Inferior parietal cortex (tissue), 1 donor: Measurements from ENCODE around the gene PTPN1.
"Not testable (repeated sequence)": the region's sequence is repeated elsewhere in the genome, so short reads cannot be mapped to it uniquely, and the experiment has no call there.

Experiments used
- DNase-seq: peaks from one replicate; pipeline ENCODE4 v3.0.0-alpha.2; 2016; ENCODE audit errors: extremely low spot score

PTPN1 gene

DNA sequence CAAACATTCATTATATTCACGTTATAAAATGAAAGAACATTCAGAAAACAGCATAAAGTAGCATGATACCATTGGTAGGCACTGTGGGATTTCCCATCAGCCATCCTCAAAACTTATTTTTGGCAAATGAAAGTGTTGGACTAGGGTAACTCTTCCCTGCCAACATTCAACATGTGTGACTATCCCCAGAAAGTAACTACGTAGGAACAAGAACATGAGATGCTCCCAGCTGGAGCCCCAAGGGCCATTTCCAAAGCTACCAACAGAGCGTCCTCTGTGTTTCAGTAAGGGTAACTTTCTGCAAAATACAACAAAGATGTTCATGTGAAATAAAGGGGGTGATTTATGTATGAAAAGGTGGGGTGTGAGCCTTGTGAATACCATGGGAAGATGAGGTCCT is 28.4 kb upstream of the PTPN1 start:
- no peak for DNase-seq

DNA sequence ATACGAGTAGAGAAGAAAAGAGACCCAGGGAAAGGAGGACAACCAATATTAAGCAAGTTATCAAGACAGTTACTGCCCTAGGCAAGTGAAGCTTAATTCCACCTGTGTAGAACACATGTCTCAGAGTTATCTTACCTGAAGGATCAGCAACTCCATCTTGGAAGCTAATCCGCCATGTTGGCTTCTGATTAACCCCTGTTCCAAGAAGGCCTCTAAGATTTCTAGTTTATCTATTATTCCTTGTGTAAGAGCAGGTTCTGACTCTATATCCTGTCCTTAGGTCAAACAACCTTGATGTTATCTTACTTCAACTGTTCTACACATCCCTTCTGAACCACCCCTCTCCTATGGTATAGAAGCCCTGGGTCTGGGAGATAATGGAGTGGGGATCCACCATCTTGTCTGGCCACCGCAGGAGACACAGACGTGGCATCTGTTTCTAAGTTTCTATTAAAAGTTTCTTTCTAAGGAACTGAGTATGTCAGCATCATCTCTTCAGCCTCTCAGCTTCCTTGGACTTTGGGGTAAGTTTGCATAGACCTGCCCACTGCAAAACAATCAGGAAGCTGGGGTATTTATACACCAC is 27.7 kb upstream of the PTPN1 start:
- DNase-seq: no peak

DNA sequence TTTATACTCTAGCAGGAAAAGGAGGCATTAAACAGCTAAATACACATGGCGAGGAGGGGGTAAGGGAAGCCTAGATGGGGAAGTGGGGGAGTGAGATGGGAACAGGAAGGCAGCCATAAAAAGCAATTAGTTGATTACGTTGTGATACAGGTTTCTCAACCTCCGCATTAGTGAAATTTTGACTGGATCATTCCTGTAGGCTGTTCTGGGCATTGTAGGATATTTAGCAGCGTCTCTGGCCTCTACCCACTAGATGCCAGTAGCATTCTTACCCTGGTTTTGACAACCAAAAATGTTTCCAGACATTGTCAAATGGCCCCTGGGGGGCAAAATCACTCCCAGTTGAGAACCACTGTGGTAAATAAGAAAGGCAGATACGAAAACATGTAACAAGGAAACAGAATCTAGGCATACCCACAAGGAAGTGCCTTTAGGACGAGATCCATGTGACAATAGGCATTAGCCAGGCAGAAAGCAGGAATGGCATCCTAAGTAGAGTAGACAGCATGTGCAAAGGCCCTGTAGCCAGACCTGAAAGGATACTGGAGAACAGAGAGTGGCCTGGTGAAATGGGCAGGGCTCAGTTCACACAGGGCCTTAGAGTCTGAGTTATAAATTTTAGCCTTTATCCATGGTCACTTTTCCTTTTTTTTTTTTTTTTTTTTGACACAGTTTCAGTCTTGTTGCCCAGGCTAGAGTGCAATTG is 25.8 kb upstream of the PTPN1 start:
- no peak for DNase-seq

DNA sequence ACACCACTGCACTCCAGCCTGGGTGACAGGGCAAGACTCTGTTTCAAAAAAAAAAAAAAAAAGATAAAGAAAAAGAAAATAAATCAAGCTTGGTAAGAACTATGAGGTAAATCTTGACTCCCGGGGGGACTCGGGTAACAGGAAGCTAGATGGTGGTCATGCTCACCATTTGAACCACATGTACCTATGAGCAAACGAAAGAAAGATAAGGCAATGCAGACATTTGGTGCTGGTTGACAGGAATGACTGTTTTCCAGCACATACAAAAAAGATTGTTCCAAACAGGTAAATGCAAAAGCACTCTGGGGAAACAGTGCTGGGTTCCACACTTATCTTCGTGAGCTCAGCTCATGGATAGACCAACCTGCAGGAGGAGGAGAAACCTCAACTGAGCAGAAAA is 22.8 kb upstream of the PTPN1 start:
- no peak for DNase-seq

DNA sequence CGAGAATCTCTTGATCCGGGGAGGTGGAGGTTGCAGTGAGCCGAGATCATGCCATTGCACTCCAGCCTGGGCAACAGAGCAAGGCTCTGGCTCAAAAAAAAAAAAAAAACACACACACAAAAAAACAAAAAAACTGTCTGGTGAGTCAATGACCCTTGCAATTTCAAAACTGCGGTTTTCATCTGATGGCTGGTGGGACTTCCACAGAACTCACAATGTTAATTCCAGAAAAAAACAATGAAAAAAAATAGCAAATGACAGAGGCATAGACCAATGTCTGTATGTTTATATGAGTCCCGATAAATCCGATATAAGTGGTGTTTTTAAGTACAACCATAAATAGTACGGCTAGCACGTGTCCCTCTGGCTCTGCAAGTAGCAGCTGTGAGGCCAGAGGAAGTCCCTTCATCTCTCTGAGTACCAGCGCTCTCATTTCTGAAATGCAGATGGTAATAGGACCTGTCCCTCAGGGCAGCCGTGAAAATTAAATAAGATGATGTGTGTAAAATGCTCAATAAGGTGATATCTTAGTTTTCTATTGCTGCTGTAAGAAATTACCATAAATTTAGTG is 21.9 kb upstream of the PTPN1 start:
- no peak for DNase-seq

DNA sequence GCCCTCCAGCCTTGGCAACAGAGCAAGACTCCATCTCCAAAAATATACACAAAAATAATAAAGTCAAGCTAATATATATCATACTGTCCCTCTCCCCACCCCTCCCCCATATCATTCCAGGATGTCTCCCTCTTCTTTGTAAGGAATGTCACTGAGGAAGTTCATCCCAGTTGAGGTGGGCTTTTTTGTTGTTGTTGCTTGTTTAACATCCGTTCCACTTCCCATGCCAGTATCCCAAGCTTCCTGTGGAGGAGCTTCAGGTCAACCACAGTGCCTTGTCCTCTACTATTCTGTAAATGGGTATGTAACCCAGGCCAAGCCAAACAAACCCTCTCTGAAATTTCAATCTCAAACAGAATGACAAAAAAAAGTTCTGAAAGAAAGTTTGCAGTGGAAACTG is 19.0 kb upstream of the PTPN1 start:
- DNase-seq: no peak

DNA sequence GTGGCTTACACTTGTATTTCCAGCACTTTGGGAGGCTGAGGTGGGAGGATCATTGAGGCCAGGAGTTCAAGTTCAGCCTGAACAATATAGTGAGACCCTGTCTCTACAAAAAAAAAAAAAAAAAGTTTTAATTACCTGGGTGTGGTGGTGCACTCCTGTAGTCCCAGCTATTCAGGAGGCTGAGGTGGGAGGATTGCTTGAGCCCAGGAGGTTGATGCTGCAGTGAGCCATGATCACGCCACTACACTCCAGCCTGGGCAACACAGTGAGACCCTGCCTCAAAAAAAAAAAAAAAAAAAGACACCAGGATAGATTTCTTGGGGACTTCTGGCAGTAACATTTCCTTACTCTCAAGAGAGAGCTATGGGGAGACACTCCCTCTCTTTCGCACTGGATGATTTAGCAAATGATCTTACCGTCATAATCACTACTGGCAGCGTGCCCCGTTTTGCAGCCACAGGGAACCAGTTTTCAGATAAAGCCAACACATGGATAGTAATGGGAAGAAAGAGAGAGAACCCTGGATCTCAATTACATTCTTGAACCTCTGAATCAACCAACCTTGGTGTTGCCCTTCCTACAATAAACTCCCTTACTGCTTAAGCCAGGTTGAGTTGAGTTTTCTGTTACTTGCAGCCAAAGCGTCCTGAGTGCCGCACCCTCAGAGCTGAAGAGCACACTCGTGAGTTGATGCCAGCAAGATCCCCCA is 18.1 kb upstream of the PTPN1 start:
- DNase-seq: no peak

DNA sequence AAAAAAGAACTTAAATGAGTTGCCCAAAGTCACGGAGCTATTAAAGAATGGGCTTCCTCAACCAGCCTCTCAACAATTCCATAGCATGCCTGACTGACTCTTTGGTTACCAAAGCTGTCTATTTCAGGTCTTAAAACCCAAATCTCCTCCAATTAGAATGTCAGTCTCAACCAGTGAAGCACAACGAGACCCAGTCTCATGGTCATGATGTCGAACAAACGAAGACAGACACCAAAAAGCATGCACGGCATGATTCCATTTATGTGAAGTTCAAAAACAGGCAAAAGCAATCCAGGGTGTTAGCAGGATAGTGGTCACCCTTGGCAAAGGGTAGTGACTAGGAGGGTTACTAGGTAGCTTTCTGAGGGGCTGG is 16.3 kb upstream of the PTPN1 start:
- no peak for DNase-seq

DNA sequence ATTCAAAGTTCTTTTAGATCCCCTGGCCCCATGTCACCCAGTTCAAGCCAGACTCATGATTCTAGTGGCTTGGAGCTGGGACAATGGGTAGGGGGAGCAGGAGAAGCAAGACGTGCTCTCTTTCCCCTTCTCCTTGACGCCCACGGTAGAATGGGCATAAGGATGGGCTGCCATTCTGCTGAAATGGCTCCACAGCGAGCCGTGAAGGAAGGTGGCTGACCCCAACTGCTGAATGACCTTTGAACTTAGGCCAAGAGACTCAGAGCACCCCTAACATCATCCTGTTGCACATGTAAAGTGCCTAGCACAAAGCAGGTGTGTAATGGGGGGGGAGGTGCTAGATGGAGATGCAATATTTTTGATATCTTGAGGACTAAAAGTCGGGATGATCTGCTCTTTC is 15.8 kb upstream of the PTPN1 start:
- DNase-seq: no peak

DNA sequence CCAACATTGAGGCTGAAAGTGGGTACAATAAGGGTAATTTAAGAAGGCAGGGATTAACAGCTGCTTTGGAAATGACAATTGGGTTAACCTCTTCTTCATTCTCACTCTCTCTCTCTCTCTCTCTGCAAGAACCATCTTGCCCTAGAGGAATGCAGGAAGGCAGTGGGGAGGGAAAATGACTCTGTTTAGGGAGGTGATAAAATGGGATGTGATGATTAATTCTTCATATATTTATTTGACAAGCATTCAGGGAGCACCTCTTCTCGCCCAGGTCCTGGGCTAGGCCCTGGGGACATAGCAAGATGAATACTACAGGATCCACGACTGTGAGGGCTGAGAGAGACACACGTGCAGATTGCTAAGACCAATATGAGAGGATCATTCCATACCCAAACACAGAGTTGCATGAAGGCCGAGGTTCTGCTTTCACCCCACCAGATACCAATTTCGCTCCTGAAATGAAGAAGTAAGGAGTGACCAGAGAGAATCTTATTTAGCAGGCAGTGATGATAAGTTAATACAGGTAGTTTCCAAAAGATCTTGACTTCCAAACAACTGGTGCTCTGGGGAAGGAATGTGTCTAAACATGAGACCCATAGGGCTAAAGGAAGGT is 13.3 kb upstream of the PTPN1 start:
- DNase-seq: no peak

DNA sequence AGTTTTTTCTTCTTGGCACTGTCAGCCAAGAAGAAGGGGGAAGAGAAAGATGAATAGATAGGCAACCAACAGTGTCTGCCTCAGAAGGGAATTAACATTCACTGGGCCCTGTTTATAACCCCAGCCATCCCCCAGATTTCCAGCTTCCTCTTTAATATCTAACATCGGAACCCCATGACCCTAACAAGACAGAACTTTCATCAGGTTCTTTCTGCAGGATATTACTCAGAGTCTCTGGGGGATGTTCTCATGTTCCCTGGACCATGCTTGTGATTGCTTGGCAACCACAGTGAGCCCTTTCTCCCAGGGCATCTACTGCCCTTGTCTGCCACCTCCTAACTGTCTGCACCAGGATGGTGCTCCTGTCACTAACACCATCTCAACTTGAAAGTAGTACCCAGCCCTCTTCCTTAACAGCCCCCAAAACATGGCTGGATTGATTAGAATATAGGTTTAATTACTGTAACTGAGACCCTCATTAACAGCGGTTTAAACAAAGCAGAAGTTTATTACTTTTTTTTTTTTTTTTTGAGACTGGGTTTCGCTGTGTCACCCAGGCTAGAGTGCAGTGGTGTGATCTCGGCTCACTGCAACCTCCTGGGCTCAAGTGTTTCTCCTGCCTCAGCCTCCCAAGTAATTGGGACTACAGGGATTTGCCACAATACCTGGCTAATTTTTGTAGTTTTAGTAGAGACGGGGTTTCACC is 12.0 kb upstream of the PTPN1 start:
- DNase-seq: no peak

DNA sequence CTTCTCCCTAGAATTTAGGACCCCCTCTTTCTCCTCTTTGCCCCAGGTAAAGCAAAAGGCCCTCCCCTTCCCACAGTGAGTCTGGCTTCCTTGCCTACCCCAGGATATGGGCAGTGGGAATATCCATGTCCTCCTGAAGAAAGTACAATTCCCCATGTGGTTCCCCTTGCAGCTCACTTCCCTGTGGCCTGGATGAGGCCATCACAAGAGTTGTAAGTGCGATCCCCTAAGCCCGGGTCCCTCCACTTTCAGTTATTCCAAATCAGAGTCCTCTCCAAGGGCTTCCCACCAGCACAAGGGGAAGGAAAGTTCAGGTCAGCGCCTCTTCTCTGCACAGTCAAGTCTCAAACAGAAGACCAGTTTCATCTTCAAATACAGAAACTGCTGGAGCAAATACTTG is 10.2 kb upstream of the PTPN1 start:
- DNase-seq: no peak

DNA sequence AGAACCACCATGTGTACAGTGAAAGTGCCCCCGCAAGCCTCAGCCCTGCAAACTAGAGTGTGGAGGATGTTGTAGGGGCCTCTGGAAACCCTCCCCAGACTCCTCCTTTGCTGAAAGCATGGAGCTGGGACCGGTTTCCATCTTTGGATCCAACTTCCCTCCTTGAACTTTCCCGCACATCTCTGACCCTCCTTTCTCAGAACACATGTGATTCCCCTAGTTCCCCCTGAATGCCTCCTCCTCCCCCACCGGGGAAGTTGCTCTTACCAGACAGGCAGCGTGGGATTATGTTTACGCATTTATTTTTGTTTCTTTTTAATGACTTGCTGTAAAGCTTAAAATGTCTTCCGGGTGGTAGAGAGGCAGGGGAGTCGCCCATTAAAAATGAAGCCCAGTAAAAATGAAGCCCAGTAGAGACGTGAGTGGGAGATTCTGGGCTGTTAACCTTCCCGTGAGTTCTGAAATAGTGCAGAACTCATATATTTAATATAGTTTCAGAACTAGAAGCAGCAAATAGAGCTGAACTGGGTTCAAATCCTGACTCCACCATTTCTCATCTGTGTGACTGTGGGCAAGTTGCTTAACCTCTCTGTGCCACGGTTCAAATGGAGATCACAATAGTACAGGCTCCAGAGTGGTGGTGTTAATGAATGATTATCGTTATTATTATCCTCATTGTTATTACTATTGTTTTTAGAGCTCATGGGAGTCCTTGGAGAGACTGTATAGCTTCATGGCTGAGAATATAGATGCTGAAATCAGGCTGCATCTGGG is 8.0 kb upstream of the PTPN1 start:
- no peak for DNase-seq

DNA sequence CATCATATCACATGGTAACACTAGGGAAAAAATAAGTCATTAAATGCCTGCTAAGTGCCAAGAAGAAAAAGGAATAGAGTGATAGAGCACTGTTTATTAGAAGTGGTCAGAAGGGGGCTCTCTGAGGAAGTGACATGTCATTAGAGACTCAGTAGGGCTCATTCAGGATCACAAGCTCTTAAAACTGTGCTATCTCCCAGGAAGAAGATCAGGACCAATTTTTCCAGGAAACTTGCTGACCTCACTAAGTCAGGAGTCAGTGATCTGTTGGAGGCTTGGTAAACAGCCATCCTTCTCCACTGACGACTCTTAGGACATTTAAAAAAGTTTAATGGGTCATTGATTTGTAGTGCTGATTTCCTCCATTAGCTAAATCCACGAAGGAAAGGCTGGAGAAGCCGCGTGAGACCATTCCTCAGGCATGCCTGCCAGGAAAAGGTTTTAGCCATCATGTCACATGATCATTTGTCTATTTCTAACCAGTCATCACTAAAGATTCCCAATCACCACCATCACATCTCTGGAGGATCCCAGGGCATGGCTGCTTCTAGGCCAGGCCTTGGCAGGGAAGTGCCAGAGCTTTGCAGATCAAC is 5.9 kb upstream of the PTPN1 start:
- no peak for DNase-seq

DNA sequence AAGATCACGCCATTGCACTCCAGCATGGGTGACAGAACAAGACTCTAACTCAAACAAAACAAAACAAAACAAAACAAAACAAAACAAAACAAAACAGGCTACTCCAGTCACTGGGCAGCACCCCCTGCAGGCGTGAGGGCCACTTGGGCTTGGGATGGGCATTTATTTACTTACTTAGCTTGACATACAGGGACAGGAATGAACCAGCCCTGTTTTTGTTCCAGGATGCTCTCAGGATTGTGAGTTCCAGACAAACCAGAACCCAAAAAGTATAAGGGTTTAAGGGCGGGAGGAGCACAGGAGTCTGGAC is 4.0 kb upstream of the PTPN1 start:
- DNase-seq: no peak

DNA sequence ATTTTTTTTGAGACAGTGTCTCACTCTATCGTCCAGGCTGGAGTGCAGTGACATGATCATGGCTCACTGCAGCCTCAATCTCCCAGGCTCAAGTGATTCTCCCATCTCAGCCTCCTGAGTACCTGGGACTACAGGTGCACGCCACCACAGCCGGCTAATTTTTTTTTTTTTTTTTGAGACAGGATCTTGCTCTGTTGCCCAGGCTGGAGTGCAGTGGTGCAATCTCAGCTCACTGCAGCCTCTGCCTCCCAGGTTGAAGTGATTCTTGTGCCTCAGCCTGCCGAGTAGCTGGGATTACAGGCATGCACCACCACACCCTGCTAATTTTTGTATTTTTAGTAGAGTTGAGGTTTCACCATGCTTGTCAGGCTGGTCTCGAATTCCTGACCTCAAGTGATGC is 2.4 kb upstream of the PTPN1 start:
- DNase-seq: not testable (repeated sequence)

DNA sequence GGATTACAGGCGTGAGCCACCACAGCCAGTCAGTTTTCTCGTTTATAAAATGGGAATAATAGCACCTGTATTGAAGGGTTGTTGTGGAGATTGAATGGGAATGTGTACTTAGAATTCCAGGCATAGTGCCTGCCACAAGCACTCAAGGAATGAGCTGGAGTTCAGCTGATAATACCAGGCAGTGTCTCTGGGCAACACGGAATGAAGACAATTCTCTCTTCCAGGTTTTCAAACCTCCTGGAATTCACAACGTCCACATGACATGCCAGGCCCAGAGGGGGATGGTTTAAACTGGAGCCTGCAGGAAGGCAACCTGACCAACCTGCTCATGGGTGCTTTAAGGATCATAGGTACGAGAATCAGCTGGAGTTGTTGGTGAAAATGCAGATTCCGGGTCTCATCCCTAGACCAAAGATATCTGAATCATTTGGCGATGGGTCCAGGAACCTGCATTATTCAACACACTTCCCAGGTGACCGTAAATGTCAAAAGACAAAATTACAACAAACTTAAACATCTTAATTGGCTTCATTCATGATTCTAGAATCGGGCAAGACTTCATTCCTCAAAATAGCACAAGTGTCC is 1.9 kb upstream of the PTPN1 start:
- no peak for DNase-seq

DNA sequence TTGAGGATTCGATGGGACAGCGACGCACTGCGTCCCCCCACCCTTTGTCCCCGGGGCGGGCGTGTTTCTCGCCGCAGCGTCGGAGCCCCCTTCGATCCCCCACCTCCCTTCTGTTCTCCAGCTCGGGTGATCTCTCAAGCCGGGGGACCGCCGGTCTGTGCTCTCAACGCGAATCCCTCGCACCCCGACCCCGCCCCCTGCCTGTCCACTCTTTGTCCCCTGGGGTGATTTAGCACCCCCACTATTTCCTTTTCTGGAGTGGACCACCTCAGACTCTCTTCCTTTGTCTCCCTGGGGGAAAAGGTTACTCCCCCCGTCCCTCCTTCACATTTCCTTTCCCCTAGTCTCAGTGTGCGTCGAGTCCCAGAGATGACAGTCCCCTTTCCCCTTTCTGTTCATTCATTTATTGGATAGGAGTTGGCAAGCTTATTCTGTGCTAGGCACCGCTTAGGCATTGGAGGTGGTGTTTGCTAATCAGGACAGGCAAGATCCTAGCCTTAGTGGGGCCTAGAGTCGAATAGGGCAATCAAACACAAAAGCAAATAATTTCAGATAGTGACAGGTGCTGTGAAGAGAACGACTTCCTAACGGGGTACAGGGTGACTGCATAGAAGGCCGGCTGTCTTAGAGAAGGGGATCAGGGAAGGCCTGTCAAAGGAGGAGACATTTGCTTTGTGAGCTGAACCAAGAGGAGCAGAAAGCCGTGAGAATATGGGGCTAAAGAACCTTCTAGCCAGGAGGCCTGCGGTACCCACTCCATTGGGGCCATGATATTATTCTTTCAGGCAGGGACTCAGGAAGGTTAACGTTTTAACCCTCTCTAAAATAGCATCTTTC is 741 bp downstream of the PTPN1 start:
- DNase-seq: no peak

DNA sequence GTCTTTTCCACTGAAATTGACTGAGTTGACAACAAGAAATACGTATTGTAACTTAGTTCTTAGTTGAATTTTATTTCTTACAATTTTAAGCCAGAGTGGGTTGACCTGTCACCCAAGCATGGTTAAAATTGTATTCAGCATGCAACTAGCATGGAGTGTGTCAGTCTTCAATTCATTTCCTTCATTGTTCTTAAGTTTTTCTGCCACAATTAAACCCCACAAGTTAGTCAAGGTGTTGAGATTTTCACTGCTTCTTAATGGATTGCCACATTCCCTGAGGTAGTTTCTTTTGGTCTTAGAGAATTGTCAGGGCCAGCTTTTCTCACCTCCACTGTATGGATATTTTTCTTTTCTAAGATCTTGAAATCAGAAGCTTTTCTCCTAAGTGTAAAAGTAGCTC is 2.1 kb downstream of the PTPN1 start:
- no peak for DNase-seq
